SW480 (cell line): ENCODE data around the gene SMIM35.

Experiments used
- DNase-seq: peaks from one replicate; pipeline ENCODE4 v3.0.0-alpha.2; 2016; ENCODE audit warnings: low spot score

SMIM35 gene

DNA sequence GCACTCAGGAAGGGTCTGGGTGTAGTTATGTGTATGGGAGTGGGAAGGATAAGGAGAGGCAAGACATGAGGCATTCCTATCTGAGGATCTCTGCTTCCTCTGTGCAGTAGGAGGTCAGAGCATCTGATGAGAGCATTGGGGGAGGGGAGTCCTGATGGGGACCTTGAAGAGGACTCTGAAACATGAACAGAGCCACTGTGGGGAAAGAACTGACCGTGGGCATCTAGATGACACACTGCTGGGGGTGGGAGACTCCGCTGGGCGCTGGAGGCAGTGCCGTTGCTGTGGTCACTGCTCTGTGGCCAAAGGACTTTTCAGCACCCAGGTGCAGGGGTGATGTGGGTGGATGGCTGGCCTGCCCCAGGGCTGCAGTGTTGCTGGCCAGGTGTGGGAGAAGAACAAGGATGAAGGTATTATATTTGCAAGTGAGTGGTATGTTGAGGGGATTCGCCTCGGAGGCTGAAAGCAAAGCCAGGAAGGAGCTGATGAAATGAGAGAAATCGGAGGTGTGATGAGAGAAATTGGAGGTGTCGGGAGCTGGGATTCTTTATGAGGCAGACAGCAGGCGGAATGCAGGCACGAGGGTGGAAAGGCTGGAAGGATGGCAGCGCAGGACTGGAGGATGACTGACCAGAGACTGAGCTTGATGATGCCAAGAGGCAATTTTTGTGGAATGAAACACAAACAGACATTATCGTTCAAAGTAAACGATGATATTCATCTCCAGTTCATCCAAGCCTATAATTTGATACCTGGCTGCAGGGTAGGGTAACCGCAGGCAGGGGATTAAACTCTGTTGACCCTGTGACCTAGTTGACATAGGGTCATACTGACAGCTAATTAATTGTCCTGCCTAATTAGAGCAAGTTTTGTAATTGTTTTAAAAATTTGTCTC, 29.3 kb downstream of the SMIM35 start:
- no peak for DNase-seq

DNA sequence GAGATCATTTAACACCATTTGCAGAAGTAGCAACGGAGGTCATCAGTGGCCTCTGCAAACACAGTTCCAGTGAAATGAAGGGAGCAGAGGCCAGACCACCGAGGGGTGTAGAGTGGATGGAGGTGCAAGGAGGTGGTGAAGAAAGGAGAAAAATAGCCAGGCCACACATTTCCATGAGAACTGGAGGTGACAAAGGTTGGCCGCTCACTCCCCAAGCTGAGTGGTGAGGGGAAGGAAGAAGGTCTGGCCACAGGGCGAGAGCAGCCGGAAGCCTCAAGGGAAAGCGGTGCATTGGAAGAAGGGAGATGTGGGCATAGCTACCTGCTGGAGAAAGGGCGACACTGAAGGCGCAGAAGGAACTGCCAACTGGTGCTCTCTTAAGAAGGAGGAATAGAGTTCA, 30.0 kb downstream of the SMIM35 start:
- no peak for DNase-seq

DNA sequence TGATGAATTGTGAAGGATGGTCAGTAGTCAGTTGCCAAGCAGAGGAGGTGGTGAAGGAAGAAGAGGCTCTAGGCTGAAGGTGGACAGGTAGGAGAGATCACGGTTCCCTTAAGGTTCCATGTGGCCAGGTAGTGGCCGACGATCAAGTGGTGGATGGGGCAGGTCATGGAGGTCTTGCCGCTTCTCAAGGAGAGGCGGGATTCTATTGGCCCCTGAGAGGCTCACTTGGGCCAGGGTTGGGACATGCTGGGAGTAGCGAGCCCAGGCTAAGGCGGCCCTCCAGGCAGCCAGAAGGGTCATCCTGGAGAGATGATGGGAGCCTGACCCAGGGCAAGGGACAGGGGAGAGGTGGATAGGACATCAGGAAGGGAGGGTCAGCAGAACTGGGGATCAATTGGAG, 30.8 kb downstream of the SMIM35 start:
- no peak for DNase-seq

GRCh38 chr11:118054712-118055640, 31.8 kb downstream of the SMIM35 start:
- no peak for DNase-seq

DNA sequence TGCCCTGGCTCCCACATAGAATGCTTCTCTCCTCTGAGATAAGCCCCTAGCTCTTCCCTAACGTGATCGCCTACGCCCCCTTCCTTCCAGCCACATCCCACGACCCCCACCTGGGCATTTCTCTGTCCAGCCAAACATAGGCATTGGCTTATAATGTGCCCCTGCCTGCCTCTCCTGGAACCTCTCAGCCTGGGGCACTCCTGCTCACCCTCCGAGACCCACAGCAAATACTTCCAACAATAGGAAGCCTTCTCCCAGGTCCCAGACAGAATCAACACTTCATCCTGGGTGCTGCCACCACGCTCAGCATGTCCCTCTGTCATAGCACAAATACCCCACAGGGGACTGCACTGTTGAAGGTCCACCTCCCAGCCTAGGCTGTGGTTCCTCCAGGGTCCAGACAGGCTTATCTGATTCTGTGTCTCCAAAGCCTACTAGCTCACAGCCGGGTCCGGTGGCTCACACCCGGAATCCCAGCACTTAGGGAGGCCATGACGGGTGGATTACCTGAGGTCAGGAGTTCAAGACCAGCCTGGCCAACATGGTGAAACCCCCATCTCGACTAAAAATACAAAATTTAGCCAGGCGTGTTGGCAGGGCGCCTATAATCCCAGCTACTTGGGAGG, 34.1 kb downstream of the SMIM35 start:
- no peak for DNase-seq

DNA sequence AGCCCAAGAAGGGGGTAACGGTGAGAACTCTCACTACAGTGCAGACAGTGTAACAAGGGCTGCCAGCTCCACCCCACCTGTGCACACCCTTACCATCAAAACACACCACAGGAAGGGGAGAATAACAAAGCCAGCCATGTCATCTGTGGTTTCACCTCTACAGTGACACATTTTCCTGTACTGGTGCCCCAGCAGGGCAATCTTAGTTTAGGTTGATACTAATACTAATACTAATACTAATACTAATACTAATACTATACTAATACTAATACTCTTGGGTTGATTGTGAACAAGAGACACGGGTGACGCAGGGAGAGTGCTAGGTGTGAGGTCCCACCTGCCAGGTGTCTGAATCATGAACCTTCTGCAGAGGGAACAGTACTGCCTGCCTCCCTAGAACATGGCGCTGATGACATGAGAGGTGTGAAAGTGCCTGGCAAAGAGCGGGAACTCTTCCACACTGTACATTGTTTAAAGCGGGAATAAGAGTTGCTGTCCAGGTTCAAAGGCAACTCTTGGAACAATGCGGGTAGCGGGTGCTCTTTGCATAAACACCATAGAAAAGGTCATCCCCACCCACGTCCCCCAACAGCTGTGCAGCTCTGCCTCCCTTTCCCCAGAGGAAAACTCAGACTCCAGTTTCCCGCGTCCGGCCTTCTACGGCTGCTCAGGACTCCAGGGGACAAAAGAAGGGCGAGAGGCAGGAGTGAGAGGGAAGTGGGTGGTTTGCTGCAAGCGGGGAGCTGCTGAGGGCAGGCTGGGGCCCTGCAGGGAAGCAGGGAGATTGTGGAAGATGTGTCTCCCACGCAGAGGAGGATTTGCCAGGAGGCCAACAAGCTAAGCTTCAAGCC, 34.9 kb downstream of the SMIM35 start:
- no peak for DNase-seq

GRCh38 chr11:118051136-118051610, 35.6 kb downstream of the SMIM35 start:
- DNase-seq: no peak

DNA sequence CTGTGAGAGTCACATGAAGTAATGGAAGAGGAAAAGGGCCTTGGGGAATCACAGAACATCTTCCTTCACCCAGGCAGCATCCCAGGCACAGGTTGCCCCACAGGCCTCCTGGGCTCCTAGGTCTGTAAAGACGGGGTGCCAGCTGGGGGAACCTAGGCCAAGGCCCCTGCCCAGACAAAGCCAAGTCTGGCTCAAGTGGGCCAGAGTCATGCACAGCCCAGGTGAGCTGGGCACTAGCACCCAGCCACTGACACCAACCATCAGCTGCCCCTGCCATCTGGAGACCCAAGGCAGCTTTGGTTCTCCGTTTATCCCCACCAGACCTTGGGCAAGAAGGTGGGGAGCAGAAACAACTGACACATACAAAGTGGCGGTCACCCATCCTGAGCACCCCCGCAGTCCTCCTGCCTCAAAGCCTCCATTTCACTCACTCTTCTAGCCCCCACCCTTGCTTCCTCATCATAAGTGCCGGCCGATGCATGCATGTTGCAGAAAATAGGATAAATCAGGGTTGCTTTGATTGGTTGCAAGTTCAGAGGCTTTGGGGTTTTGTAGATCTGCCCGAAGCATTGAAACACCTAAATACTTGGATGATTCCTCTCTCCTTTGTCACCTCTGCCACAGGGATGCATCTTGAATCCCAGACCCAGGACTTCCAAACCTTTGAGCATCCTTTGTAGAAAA, 36.4 kb downstream of the SMIM35 start:
- DNase-seq: no peak

- DNase-seq: no peak
Measured at GRCh38 chr11:118049771-118050170, 37.0 kb downstream of the SMIM35 start.

DNA sequence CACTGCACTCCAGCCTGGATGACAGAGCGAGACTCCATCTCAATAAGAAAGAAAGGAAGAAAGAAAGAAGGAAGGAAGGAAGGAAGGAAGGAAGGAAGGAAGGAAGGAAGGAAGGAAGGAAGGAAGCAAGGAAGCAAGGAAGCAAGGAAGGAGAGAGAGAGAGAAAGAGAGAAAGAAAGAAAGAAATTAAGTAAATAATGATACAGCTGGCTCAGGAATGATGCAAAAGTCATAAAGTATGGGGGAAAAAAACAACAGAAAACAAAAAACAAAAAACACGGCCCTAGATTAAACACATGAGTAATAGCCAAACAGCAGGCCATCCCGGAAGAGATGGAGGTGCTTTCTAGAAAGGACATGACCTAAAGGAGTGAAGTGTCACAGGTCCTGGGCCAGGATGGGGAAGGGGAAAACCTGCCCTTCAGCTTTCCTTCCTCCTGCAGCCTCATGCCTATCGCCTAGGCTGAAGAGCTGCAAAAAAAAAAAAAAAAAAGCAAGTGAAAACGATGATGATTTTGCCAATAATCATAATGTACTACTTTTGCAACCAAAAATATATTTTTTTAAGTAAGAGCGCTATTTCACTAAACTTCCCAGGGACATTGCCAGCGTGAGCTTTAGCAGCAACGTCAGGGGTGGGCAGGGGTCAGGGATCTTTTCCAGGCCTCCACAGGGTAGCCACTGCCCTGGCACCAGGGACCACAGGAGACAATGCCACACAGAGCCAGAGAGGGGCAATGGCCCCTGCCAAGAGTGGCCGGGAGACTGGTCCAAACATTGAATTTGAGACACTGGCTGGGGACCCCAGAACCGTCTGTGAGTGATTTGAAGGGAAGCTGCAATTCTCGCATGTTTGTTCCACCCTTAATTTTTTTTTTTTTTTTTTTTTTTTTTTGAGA, 38.0 kb downstream of the SMIM35 start:
- no peak for DNase-seq

DNA sequence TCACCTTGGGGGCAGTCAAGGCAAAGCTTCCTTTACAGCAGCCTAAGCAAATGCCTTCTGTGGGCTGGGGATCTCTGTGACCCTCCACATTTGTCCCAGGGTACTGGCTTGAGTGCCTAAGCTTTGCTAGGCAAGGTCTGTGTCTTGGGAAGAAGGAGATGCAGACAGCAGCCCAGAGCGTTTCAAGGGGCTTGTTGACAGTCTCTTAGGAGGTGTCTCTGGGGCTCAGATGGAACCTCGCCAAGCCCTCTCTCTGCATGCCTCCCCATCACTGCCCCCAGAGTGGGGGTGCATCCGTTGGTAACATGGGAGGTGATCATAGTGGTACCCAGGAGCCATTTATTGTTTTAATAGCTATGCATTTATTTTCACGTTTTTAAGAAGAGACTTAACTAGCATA, 39.0 kb downstream of the SMIM35 start:
- DNase-seq: no peak

- no peak for DNase-seq
Measured at GRCh38 chr11:118046964-118047700, 39.6 kb downstream of the SMIM35 start.

DNA sequence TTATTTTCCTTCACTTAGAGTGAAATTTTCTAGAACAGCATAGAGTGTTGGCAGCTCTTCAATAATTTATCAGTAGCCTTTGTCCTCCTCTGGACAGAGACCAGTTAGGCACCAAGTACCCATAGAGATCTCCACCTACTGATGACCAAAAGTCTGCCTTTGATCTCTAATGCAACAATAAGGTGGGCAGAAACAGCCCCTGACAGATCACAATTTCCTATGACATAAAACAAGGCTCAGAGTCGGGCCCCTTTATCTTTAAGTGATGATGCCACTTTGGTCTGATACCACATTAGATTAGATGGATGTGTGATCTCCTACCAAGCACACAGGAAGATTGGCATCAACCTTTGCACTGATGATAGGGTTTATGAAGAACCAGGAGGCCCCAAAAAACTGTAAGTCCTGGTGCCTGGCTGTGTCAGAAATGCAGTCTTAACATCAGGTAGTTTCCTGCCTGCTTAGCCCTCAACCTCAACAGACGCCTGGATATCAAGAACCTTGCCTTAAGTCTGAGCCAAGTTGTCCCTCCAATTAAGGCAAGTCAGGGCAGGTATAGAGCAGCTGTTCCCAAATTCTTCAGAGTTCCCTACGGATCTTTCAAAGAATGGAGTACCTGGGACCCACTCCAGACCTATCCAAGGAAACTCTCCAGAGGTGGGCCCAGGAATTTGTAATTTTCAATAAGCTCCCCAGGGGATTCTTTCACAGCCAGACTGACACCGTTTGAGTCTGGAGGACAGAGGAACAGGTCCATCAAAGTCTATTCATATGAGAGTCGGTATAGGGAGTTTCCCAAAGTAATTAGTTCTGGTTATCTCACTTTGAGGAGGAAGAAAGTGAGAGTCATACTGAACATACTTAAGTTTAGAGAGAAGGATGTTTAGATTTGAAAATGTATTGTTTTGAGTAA, 40.5 kb downstream of the SMIM35 start:
- DNase-seq: peak; percentile 8

- DNase-seq: no peak
Measured at GRCh38 chr11:118045191-118045590, 41.6 kb downstream of the SMIM35 start.

- no peak for DNase-seq
Measured at GRCh38 chr11:118042796-118043195, 44.0 kb downstream of the SMIM35 start.

- DNase-seq: no peak
Measured at GRCh38 chr11:118042141-118042540, 44.6 kb downstream of the SMIM35 start.

DNA sequence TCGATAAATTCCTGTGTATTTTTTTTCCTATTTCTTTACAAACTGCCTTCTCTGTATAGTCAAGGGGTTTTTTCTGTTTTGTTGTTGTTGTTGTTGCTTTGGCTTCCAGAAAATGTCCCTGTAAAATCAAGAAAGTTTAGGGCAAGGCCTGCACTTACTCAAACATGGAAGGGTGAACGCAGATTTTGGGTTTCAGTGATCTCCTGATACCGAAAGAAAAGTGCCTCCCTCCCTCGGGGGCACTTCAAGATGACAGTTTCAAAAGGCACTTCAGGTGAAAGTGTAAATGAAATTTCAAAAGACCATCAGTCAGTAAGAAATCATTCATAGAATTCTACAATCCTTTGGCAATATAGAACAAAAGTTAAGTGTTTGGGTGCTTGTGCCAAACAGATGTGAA, 53.3 kb downstream of the SMIM35 start:
- DNase-seq: no peak

DNA sequence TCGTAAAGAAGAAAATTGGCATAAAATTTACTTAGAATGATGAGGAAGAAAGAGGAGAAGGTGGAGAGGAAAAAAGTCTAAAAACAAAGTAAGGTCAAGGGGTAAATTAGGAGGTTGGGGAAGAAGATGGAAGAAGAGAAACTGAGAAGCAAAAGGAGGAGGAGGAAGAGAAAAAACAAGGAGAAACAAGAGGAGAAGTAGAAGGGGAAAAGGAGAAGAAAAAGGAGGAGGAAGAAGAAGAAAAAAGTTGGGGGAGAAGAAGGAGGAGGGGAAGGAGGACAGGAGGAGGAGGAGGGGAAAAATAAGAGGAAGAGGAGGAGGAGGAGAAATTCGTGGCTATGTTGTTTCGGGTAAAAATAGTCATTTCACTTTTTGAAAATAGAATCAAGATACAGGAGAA, 58.1 kb downstream of the SMIM35 start:
- no peak for DNase-seq
